ENCODE measurements around the gene SLC2A6. TPM values are rescaled to one million over a fixed set of nuclear protein-coding genes. Genes with fewer than 3 reads are reported as not detected.

SLC2A6 gene
- total and polyA plus RNA-seq, 2 of the 8 experiments (the other 6 are each of a cell fraction or from before 2014, with no cell fraction given): 16.6 to 17.8 TPM

DNA sequence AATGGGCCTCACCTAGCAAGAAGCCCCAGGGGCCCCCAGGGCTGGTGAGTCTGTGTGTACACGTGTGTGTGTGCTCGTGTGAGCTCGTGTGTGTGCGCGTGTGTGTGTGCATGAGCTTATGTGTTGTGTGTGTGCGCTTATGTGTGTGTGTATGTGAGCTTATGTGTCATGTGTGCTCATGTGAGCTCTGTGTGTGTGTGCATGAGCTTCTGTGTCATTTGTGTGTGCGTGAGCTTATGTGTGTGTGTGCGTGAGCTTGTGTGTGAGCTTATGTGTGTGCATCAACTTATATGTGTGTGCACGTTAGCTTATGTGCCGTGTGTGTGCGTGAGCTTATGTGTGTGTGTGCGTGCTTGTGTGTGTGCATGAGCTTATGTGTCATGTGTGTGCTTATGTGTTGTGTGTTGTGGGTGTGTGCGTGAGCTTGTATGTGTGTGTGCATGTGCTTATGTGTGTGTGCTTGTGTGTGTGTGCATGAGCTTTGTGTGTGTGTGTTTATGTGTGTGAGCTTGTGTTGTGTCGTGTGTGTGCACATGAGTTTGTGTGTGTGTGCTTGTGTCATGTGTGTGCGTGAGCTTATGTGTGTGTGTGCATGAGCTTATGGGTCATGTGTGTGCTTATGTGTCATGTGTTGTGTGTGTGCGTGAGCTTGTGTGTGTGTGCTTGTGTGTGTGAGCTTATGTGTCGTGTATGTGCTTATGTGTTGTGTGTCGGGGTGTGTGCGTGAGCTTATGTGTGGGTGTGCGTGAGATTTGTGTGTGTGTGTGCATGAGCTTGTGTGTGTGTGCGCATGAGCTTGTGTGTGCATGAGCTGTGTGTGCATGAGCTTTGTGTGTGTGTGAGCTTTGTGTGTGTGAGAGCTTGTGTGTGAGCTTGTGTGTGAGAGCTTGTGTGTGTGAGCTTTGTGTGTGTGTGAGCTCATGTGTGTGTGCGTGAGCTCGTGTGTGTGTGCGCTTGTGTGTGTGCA lies 16.7 kb upstream of the SLC2A6 start (continued):
- TF ChIP-seq E2F6 (IDR thresholded peaks at IDR 0.05) (no peak), GTF2F1 (IDR thresholded peaks at IDR 0.05; ENCODE audit: borderline replicate concordance, low read depth, low read length) (no peak), EGR1 (IDR thresholded peaks at IDR 0.05; ENCODE audit: borderline replicate concordance, low read depth, low read length) (no peak)
